K562 (cell line): ENCODE data around the gene NXPH4. TPM values are rescaled to one million over a fixed set of nuclear protein-coding genes. Genes with fewer than 3 reads are reported as not detected.

Experiments used
- ATF1 ChIP-seq, 2 experiments: fragments of 450-650 bp in 1 of 2; IDR thresholded peaks; 2 replicates each; pipeline ENCODE4 v1.6.1; 2016; ENCODE audit warnings: missing compliant biosample characterization in 1 of 2, missing genetic modification characterization in 1 of 2
- CTBP1 ChIP-seq: fragments of 450-650 bp; IDR thresholded peaks from 2 replicates; pipeline ENCODE4 v1.6.1; 2016; ENCODE audit warnings: borderline replicate concordance
- KAT7 ChIP-seq: sonication (generic); formaldehyde crosslinking; IDR thresholded peaks from 2 replicates; pipeline ENCODE4 v1.8.0; 2022; ENCODE audit warnings: missing genetic modification reagents, mild to moderate bottlenecking, borderline replicate concordance
- KLF13 ChIP-seq: fragments of 450-650 bp; IDR thresholded peaks from 2 replicates; pipeline ENCODE4 v1.6.1; 2016; ENCODE audit warnings: missing genetic modification characterization, low read depth, mild to moderate bottlenecking, missing compliant biosample characterization, moderate library complexity, borderline replicate concordance
- L3MBTL2 ChIP-seq: fragments of 450-650 bp; IDR thresholded peaks from 2 replicates; pipeline ENCODE4 v1.6.1; 2016; ENCODE audit warnings: mild to moderate bottlenecking, moderate library complexity
- LCOR ChIP-seq: sonication (generic); formaldehyde crosslinking; IDR thresholded peaks from 2 replicates; pipeline ENCODE4 v1.8.0; 2022; ENCODE audit warnings: mild to moderate bottlenecking, missing genetic modification reagents
- MEIS2 ChIP-seq: fragments of 450-650 bp; IDR thresholded peaks from 2 replicates; pipeline ENCODE4 v1.6.1; 2014; ENCODE audit warnings: mild to moderate bottlenecking; ENCODE audit not compliant: partially characterized antibody
- MGA ChIP-seq: fragments of 450-650 bp; IDR thresholded peaks from 2 replicates; pipeline ENCODE4 v1.6.1; 2016; ENCODE audit warnings: mild to moderate bottlenecking, moderate library complexity
- MYC ChIP-seq, 2 experiments: fragments of 250-450 bp in 1 of 2; sonication (Bioruptor Pico) in 1 of 2; IDR thresholded peaks; 2 replicates each; pipeline versions ENCODE4 v1.5.1 to v1.6.1; 2012 to 2021; ENCODE audit warnings: low read depth in 2 of 2, borderline replicate concordance in 1 of 2, improper control_type of control experiment in 1 of 2, low read length in 1 of 2, mild to moderate bottlenecking in 1 of 2, moderate library complexity in 1 of 2
- NR2C2 ChIP-seq, 2 experiments: fragments of 200-800 bp in 1 of 2; sonication (Bioruptor generic) in 1 of 2; sonication (generic) in 1 of 2; formaldehyde crosslinking in 1 of 2; IDR thresholded peaks; 2 replicates each; pipeline versions ENCODE4 v1.6.1 to v1.8.0; 2016 to 2022; ENCODE audit warnings: mild to moderate bottlenecking in 1 of 2, missing compliant biosample characterization in 1 of 2, missing genetic modification characterization in 1 of 2, missing genetic modification reagents in 1 of 2
- POLR2G ChIP-seq: fragments of 200-400 bp; formaldehyde crosslinking; IDR thresholded peaks from 2 replicates; pipeline ENCODE4 v1.6.1; 2017; ENCODE audit warnings: low read depth, mild to moderate bottlenecking, antibody characterized with exemption, low read length, moderate library complexity
- SIX5 ChIP-seq, 2 experiments: IDR thresholded peaks; 2 replicates each; pipeline ENCODE4 v1.6.1; 2011; ENCODE audit warnings: low read length in 2 of 2, borderline replicate concordance in 1 of 2, low read depth in 1 of 2, mild to moderate bottlenecking in 1 of 2, moderate library complexity in 1 of 2; ENCODE audit not compliant: insufficient read depth in 1 of 2
- ZSCAN32 ChIP-seq: fragments of 450-650 bp; formaldehyde crosslinking; IDR thresholded peaks from 2 replicates; pipeline ENCODE4 v1.4.0; 2020; ENCODE audit warnings: mild to moderate bottlenecking, moderate library complexity
- polyA plus RNA-seq, 8 experiments: library from polyadenylated mRNA; depleted of rRNA in 4 of 8; stranded (reverse) in 5 of 8; unstranded in 3 of 8; fragments of >200 nt; fragmentation: Nextera tagmentation in 2 of 8; fragmentation: Illumina TruSeq in 1 of 8; extraction: Ambion mirVana in 2 of 8; extraction: Trizol in 1 of 8; gene quantifications; 2 replicates each; pipeline versions ENCODE4 v1.2.1 to v1.2.3, GENCODE V29; 2011 to 2014; ENCODE audit warnings: inconsistent platforms in 1 of 8, missing spikeins in 1 of 8
- total RNA-seq, 7 experiments: library from RNA; depleted of rRNA in 6 of 7; stranded (reverse); fragments of >200 nt in 6 of 7; fragmentation: Illumina TruSeq in 2 of 7; extraction: Trizol in 2 of 7; gene quantifications; 2 replicates each; pipeline versions ENCODE4 v1.2.1 to v1.2.3, GENCODE V29; 2011 to 2021; ENCODE audit warnings: low replicate concordance in 1 of 7

NXPH4 gene
- total and polyA plus RNA-seq, 9 of the 15 experiments (the other 6 are each of a cell fraction or from before 2014, with no cell fraction given): 0.49 to 2.7 (median 1.1) TPM; not detected in 4

GRCh38 chr12:57240066-57240921, 23.7 kb downstream of the NXPH4 start (continued):
- peak; percentile 91 for TF ChIP-seq ZSCAN32 (CRISPR knock-in tag)
- TF ChIP-seq MEIS2: peak; percentile 29
- 0 out of 2 replicates have a peak, but pooled peaks have one; percentile 69 for TF ChIP-seq KLF13 (tag)
- peak; percentile 76 for TF ChIP-seq MYC (IDR thresholded peaks at IDR 0.05; ENCODE audit: low read depth, low read length)
- 0 out of 2 replicates have a peak, but pooled peaks have one; percentile 66 for TF ChIP-seq MYC (CRISPR knock-in tag; IDR thresholded peaks at IDR 0.05; ENCODE audit: borderline replicate concordance, low read depth)
- peak; percentile 86 for TF ChIP-seq L3MBTL2
- TF ChIP-seq SIX5 (IDR thresholded peaks at IDR 0.05; ENCODE audit: borderline replicate concordance in 1 of 2, insufficient read depth in 1 of 2, low read depth in 1 of 2, low read length in 2 of 2): no peak
- peak; percentile 72 for TF ChIP-seq MGA
- TF ChIP-seq CTBP1: peak; percentile 89
- TF ChIP-seq KAT7 (CRISPR knock-in tag): 0 out of 2 replicates have a peak, but pooled peaks have one; percentile 11
- 0 out of 2 replicates have a peak, but pooled peaks have one; percentile 16 for TF ChIP-seq LCOR
- TF ChIP-seq NR2C2 (CRISPR knock-in tag; IDR thresholded peaks at IDR 0.05): peak; percentile 75; the same call in 1 of the 2 replicates
- TF ChIP-seq NR2C2 (tag; IDR thresholded peaks at IDR 0.05): no peak
- no peak for TF ChIP-seq ATF1 (CRISPR knock-in tag; IDR thresholded peaks at IDR 0.05)
- TF ChIP-seq ATF1 (tag; IDR thresholded peaks at IDR 0.05): peak; percentile 66
- TF ChIP-seq POLR2G: peak; percentile 84
